Measurements from ENCODE around the gene HDAC8. TPM values are rescaled to one million over a fixed set of nuclear protein-coding genes. Genes with fewer than 3 reads are reported as not detected.

Gene HDAC8
- total RNA-seq, 1 experiment from 2014 or later = 25.6 TPM

GRCh38 chrX:72358313-72358712, 214.3 kb downstream of the HDAC8 start:
- H3K36me3 ChIP-seq (ENCODE audit: insufficient read depth, low read length) = no peaks in the 10 kb centered on the region
- H3K27ac ChIP-seq (ENCODE audit: low read length) = no peak overlapping the region
- no peaks in the 10 kb centered on the region for H3K27me3 ChIP-seq (ENCODE audit: low read length)
- H3K9me2 ChIP-seq (replicated peaks; ENCODE audit: insufficient read depth, low read length) = no peaks in the 10 kb centered on the region
- H3K4me1 ChIP-seq (ENCODE audit: low read length) = no peaks in the 10 kb centered on the region
- no peak overlapping the region for H3K9ac ChIP-seq (ENCODE audit: low read length)
- no peak overlapping the region for H2AFZ ChIP-seq (ENCODE audit: low read length)
- no peaks in the 10 kb centered on the region for H3K79me2 ChIP-seq (ENCODE audit: low read length)
- H3K4me3 ChIP-seq (ENCODE audit: low read length) = no peak overlapping the region
- no peaks in the 10 kb centered on the region for H4K20me1 ChIP-seq (ENCODE audit: insufficient read depth, low read depth, low read length)
- H3K4me2 ChIP-seq (ENCODE audit: low read depth, low read length, poor library complexity, severe bottlenecking) = no peak overlapping the region
- no peaks in the 10 kb centered on the region for H3K9me3 ChIP-seq (ENCODE audit: low read length)
- no peak for DNase-seq

- Histone ChIP-seq H4K20me1 (ENCODE audit: insufficient read depth, low read depth, low read length) (no peaks in the 10 kb centered on the region), H3K36me3 (ENCODE audit: insufficient read depth, low read length) (no peaks in the 10 kb centered on the region), H3K4me1 (ENCODE audit: low read length) (no peaks in the 10 kb centered on the region), H3K79me2 (ENCODE audit: low read length) (no peaks in the 10 kb centered on the region), H3K9ac (ENCODE audit: low read length) (no peak overlapping the region), H3K27ac (ENCODE audit: low read length) (no peak overlapping the region), H3K9me3 (ENCODE audit: low read length) (no peaks in the 10 kb centered on the region), H3K27me3 (ENCODE audit: low read length) (no peaks in the 10 kb centered on the region), H3K4me3 (ENCODE audit: low read length) (no peak overlapping the region), H3K9me2 (replicated peaks; ENCODE audit: insufficient read depth, low read length) (no peaks in the 10 kb centered on the region), H3K4me2 (ENCODE audit: low read depth, low read length, poor library complexity, severe bottlenecking) (no peak overlapping the region), H2AFZ (ENCODE audit: low read length) (no peak overlapping the region)
- DNase-seq = no peak
Observed at GRCh38 chrX:72352786-72353185, 219.9 kb downstream of the HDAC8 start.

GRCh38 chrX:72351606-72352334, 220.9 kb downstream of the HDAC8 start:
- no peak overlapping the region for H2AFZ ChIP-seq (ENCODE audit: low read length)
- H3K4me1 ChIP-seq (ENCODE audit: low read length) = no peaks in the 10 kb centered on the region
- H3K27me3 ChIP-seq (ENCODE audit: low read length) = no peaks in the 10 kb centered on the region
- no peak overlapping the region for H3K4me3 ChIP-seq (ENCODE audit: low read length)
- H3K9ac ChIP-seq (ENCODE audit: low read length) = no peak overlapping the region
- no peaks in the 10 kb centered on the region for H4K20me1 ChIP-seq (ENCODE audit: insufficient read depth, low read depth, low read length)
- no peaks in the 10 kb centered on the region for H3K9me2 ChIP-seq (replicated peaks; ENCODE audit: insufficient read depth, low read length)
- H3K9me3 ChIP-seq (ENCODE audit: low read length) = no peaks in the 10 kb centered on the region
- no peak for DNase-seq
- no peaks in the 10 kb centered on the region for H3K36me3 ChIP-seq (ENCODE audit: insufficient read depth, low read length)
- H3K27ac ChIP-seq (ENCODE audit: low read length) = no peak overlapping the region
- no peaks in the 10 kb centered on the region for H3K79me2 ChIP-seq (ENCODE audit: low read length)
- no peak overlapping the region for H3K4me2 ChIP-seq (ENCODE audit: low read depth, low read length, poor library complexity, severe bottlenecking)

- DNase-seq = no peak
- H3K9me3 ChIP-seq (ENCODE audit: low read length) = no peaks in the 10 kb centered on the region
- H3K9me2 ChIP-seq (replicated peaks; ENCODE audit: insufficient read depth, low read length) = no peaks in the 10 kb centered on the region
- no peak overlapping the region for H3K4me3 ChIP-seq (ENCODE audit: low read length)
- no peaks in the 10 kb centered on the region for H3K4me1 ChIP-seq (ENCODE audit: low read length)
- no peaks in the 10 kb centered on the region for H4K20me1 ChIP-seq (ENCODE audit: insufficient read depth, low read depth, low read length)
- no peak overlapping the region for H3K9ac ChIP-seq (ENCODE audit: low read length)
- H3K4me2 ChIP-seq (ENCODE audit: low read depth, low read length, poor library complexity, severe bottlenecking) = no peak overlapping the region
- H3K27ac ChIP-seq (ENCODE audit: low read length) = no peak overlapping the region
- no peaks in the 10 kb centered on the region for H3K36me3 ChIP-seq (ENCODE audit: insufficient read depth, low read length)
- H3K79me2 ChIP-seq (ENCODE audit: low read length) = no peaks in the 10 kb centered on the region
- H3K27me3 ChIP-seq (ENCODE audit: low read length) = no peaks in the 10 kb centered on the region
- no peak overlapping the region for H2AFZ ChIP-seq (ENCODE audit: low read length)
Observed at GRCh38 chrX:72349190-72349589, 223.5 kb downstream of the HDAC8 start.

GRCh38 chrX:72348247-72348979, 224.2 kb downstream of the HDAC8 start:
- Histone ChIP-seq H2AFZ (ENCODE audit: low read length) (no peak overlapping the region), H3K4me3 (ENCODE audit: low read length) (no peak overlapping the region)
- no peak for DNase-seq

GRCh38 chrX:72347366-72347765, 225.3 kb downstream of the HDAC8 start:
- Histone ChIP-seq H3K4me1 (ENCODE audit: low read length) (no peaks in the 10 kb centered on the region), H3K9me3 (ENCODE audit: low read length) (no peaks in the 10 kb centered on the region), H3K79me2 (ENCODE audit: low read length) (no peaks in the 10 kb centered on the region), H2AFZ (ENCODE audit: low read length) (no peak overlapping the region), H3K9me2 (replicated peaks; ENCODE audit: insufficient read depth, low read length) (no peaks in the 10 kb centered on the region), H3K27ac (ENCODE audit: low read length) (no peak overlapping the region), H3K4me2 (ENCODE audit: low read depth, low read length, poor library complexity, severe bottlenecking) (no peak overlapping the region), H3K4me3 (ENCODE audit: low read length) (no peak overlapping the region), H3K36me3 (ENCODE audit: insufficient read depth, low read length) (no peaks in the 10 kb centered on the region), H3K9ac (ENCODE audit: low read length) (no peak overlapping the region), H4K20me1 (ENCODE audit: insufficient read depth, low read depth, low read length) (no peaks in the 10 kb centered on the region), H3K27me3 (ENCODE audit: low read length) (no peaks in the 10 kb centered on the region)
- no peak for DNase-seq

More at GRCh38 chrX:72348247-72348979, 224.2 kb downstream of the HDAC8 start:
- H3K36me3 ChIP-seq (ENCODE audit: insufficient read depth, low read length) = no peaks in the 10 kb centered on the region
- H3K9me2 ChIP-seq (replicated peaks; ENCODE audit: insufficient read depth, low read length) = no peaks in the 10 kb centered on the region
- no peak overlapping the region for H3K4me2 ChIP-seq (ENCODE audit: low read depth, low read length, poor library complexity, severe bottlenecking)
- no peaks in the 10 kb centered on the region for H4K20me1 ChIP-seq (ENCODE audit: insufficient read depth, low read depth, low read length)
- H3K4me1 ChIP-seq (ENCODE audit: low read length) = no peaks in the 10 kb centered on the region
- H3K79me2 ChIP-seq (ENCODE audit: low read length) = no peaks in the 10 kb centered on the region
- H3K27ac ChIP-seq (ENCODE audit: low read length) = no peak overlapping the region
- H3K9ac ChIP-seq (ENCODE audit: low read length) = no peak overlapping the region
- no peaks in the 10 kb centered on the region for H3K9me3 ChIP-seq (ENCODE audit: low read length)
- H3K27me3 ChIP-seq (ENCODE audit: low read length) = no peaks in the 10 kb centered on the region

- Histone ChIP-seq H2AFZ (ENCODE audit: low read length) (no peak overlapping the region), H3K4me2 (ENCODE audit: low read depth, low read length, poor library complexity, severe bottlenecking) (no peak overlapping the region), H3K9me2 (replicated peaks; ENCODE audit: insufficient read depth, low read length) (no peaks in the 10 kb centered on the region), H3K4me1 (ENCODE audit: low read length) (no peaks in the 10 kb centered on the region), H3K9ac (ENCODE audit: low read length) (no peak overlapping the region), H3K27ac (ENCODE audit: low read length) (no peak overlapping the region), H3K27me3 (ENCODE audit: low read length) (no peaks in the 10 kb centered on the region), H3K4me3 (ENCODE audit: low read length) (no peak overlapping the region), H4K20me1 (ENCODE audit: insufficient read depth, low read depth, low read length) (no peaks in the 10 kb centered on the region), H3K79me2 (ENCODE audit: low read length) (no peaks in the 10 kb centered on the region), H3K9me3 (ENCODE audit: low read length) (no peaks in the 10 kb centered on the region), H3K36me3 (ENCODE audit: insufficient read depth, low read length) (no peaks in the 10 kb centered on the region)
- DNase-seq = no peak
Observed at GRCh38 chrX:72346302-72346949, 226.2 kb downstream of the HDAC8 start.

GRCh38 chrX:72340626-72341025, 232.0 kb downstream of the HDAC8 start:
- no peak overlapping the region for H3K27ac ChIP-seq (ENCODE audit: low read length)
- H3K9me2 ChIP-seq (replicated peaks; ENCODE audit: insufficient read depth, low read length) = no peaks in the 10 kb centered on the region
- no peaks in the 10 kb centered on the region for H3K9me3 ChIP-seq (ENCODE audit: low read length)
- no peak overlapping the region for H3K4me2 ChIP-seq (ENCODE audit: low read depth, low read length, poor library complexity, severe bottlenecking)
- no peak overlapping the region for H3K4me3 ChIP-seq (ENCODE audit: low read length)
- H3K36me3 ChIP-seq (ENCODE audit: insufficient read depth, low read length) = no peaks in the 10 kb centered on the region
- H3K79me2 ChIP-seq (ENCODE audit: low read length) = no peaks in the 10 kb centered on the region
- H2AFZ ChIP-seq (ENCODE audit: low read length) = no peak overlapping the region
- H3K4me1 ChIP-seq (ENCODE audit: low read length) = no peaks in the 10 kb centered on the region
- no peak overlapping the region for H3K9ac ChIP-seq (ENCODE audit: low read length)
- H4K20me1 ChIP-seq (ENCODE audit: insufficient read depth, low read depth, low read length) = no peaks in the 10 kb centered on the region
- no peak for DNase-seq
- H3K27me3 ChIP-seq (ENCODE audit: low read length) = no peaks in the 10 kb centered on the region

Measured in Karpas-422 (cell line).